ENCODE results near the gene ADCY3.

DNA sequence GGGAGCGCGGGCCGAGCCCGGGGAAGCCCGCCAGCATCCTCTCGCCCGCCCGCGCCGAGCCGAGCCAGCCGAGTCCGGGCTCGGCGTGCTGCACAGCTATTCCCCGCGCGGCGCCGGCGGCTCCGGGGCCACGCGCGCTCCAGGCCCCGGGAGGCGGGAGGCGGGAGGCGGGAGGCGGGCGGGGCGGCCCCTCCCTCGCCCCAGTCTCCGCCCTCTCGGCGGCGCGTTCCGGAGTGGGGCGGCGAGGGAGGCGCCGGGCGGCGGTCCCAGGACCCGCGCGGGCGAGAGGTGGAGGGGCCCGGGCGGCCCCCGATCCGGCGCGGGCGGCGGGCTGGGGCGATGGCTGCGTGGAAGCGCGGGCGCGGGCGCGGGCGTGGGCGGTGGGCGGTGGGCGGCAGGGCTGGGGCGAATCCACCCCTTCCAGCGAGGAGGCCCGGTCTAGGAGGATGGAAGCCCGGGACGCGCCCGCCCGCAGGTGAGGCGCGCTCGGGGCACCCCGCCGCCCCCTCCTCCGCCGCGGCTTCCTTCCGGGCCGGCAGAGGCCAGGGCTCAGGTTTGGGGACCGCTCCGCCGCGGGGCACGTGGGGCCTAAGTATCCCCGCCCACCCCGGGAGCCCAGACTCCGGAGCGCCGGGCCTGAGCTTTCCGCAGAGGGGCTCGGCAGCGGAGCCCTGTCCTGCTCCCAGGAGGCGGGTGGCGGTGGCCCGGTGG lies at the start of gene ADCY3:
- TF ChIP-seq, protein P1, sequence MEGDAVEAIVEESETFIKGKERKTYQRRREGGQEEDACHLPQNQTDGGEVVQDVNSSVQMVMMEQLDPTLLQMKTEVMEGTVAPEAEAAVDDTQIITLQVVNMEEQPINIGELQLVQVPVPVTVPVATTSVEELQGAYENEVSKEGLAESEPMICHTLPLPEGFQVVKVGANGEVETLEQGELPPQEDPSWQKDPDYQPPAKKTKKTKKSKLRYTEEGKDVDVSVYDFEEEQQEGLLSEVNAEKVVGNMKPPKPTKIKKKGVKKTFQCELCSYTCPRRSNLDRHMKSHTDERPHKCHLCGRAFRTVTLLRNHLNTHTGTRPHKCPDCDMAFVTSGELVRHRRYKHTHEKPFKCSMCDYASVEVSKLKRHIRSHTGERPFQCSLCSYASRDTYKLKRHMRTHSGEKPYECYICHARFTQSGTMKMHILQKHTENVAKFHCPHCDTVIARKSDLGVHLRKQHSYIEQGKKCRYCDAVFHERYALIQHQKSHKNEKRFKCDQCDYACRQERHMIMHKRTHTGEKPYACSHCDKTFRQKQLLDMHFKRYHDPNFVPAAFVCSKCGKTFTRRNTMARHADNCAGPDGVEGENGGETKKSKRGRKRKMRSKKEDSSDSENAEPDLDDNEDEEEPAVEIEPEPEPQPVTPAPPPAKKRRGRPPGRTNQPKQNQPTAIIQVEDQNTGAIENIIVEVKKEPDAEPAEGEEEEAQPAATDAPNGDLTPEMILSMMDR (conservative IDR thresholded peaks at IDR 0.05 in 1 of 2, IDR thresholded peaks at IDR 0.05 in 1 of 2; ENCODE audit: extremely low read depth in 1 of 2, insufficient read depth in 1 of 2, low read depth in 1 of 2, low read length in 2 of 2): no peak
- no peak for TF ChIP-seq EZH2 (IDR thresholded peaks at IDR 0.05; ENCODE audit: borderline replicate concordance, low read length)
